Left lung (tissue), 10 donors: Measurements from ENCODE around the gene GARNL3. TPM values are rescaled to one million over a fixed set of nuclear protein-coding genes. Genes with fewer than 3 reads are reported as not detected.

ENCODE experiments used
- ATAC-seq: fragments of 200-7000 bp; cut with Tn5 transposase; one replicate; pipeline ENCODE4 v1.9.1; 2020; ENCODE audit warnings: moderate library complexity
- DNase-seq, 4 donors: peaks; one replicate each; pipeline ENCODE4 v3.0.0-alpha.2; 2013 to 2020
- H3K27ac ChIP-seq, 2 donors: fragments of 200-600 bp; sonication (generic) in 1 of 2; one replicate each; pipeline versions ENCODE4 v1.5.0 to v1.8.0; 2020 to 2021
- H3K27me3 ChIP-seq, 2 donors: fragments of 200-600 bp; sonication (generic) in 1 of 2; one replicate each; pipeline versions ENCODE4 v1.5.0 to v1.8.0; 2020 to 2021
- H3K36me3 ChIP-seq, 2 donors: fragments of 200-600 bp; sonication (generic) in 1 of 2; one replicate each; pipeline versions ENCODE4 v1.5.0 to v1.8.0; 2020 to 2021
- H3K4me1 ChIP-seq, 2 donors: fragments of 200-600 bp; one replicate each; pipeline ENCODE4 v1.8.0; 2021
- H3K4me3 ChIP-seq, 2 donors: fragments of 200-600 bp; sonication (generic) in 1 of 2; one replicate each; pipeline versions ENCODE4 v1.5.0 to v1.8.0; 2020 to 2021; ENCODE audit warnings: mild to moderate bottlenecking in 1 of 2
- H3K9me3 ChIP-seq, 2 donors: fragments of 200-600 bp; sonication (generic) in 1 of 2; one replicate each; pipeline versions ENCODE4 v1.5.0 to v1.8.0; 2020 to 2021
- CTCF ChIP-seq, 2 donors: fragments of 200-600 bp; sonication (generic) in 1 of 2; IDR thresholded peaks; one replicate each; pipeline versions ENCODE4 v1.5.0 to v1.8.0; 2021; ENCODE audit warnings: antibody characterized with exemption in 2 of 2
- intact Hi-C, 2 donors: fragments of 100-400 bp; cut with DNase I; formaldehyde crosslinking; loops; one replicate each; pipeline versions ENCODE4 v1.11.2 to v1.14.2; 2022
- polyA plus RNA-seq, 6 donors: library from polyadenylated mRNA; unstranded; fragments of 120-200 nt; gene quantifications; one replicate each; pipeline ENCODE4 v1.2.1, GENCODE V29; 2013; ENCODE audit not compliant: insufficient read length in 6 of 6
- total RNA-seq, 2 donors: library from RNA; stranded (reverse); fragmentation: NEBNext Ultra II Directional; extraction: Animal tissue kit (Norgen Biotek cat#: 25700); gene quantifications; one replicate each; pipeline ENCODE4 v1.2.1, GENCODE V29; 2021
- donor health status: DM: no; HTN: yes; CAD: no.
- donor health status: DM: no; HTN: no; CAD: no.

GARNL3 gene
- total and polyA plus RNA-seq, 8 donors, result 7.4 to 40.4 (median 37.7) TPM

- H3K4me3 ChIP-seq, result no peak overlapping the region
- H3K36me3 ChIP-seq, result no peaks in the 10 kb centered on the region
- H3K9me3 ChIP-seq, result no peaks in the 10 kb centered on the region
- no peaks in the 10 kb centered on the region for H3K27me3 ChIP-seq
- DNase-seq (no peak), ATAC-seq (no peak)
- no peaks in the 10 kb centered on the region for H3K4me1 ChIP-seq
- H3K27ac ChIP-seq, result no peak overlapping the region
- intact Hi-C loops, result no loop called here
- no peak for TF ChIP-seq CTCF (IDR thresholded peaks at IDR 0.05)
Observed at GRCh38 chr9:127263237-127263636, 1.3 kb upstream of the GARNL3 start.

- H3K4me3 ChIP-seq, result no peak overlapping the region
- intact Hi-C loops, result no loop called here
- H3K9me3 ChIP-seq, result no peaks in the 10 kb centered on the region
- no peaks in the 10 kb centered on the region for H3K36me3 ChIP-seq
- ATAC-seq (no peak), DNase-seq (peak in 2 of 4 donors; percentile 30 to 61)
- no peaks in the 10 kb centered on the region for H3K27me3 ChIP-seq
- no peak overlapping the region for H3K27ac ChIP-seq
- no peaks in the 10 kb centered on the region for H3K4me1 ChIP-seq
- TF ChIP-seq CTCF (IDR thresholded peaks at IDR 0.05), result no peak
Observed at GRCh38 chr9:127263664-127264063, 910 bp upstream of the GARNL3 start.

- Histone ChIP-seq H3K27ac (no peak overlapping the region), H3K9me3 (no peaks in the 10 kb centered on the region)
- intact Hi-C loops, result no loop called here
Observed at GRCh38 chr9:127267793-127268525, 3.4 kb downstream of the GARNL3 start.

GRCh38 chr9:127269449-127269848 is 4.9 kb downstream of the GARNL3 start:
- Histone ChIP-seq H3K9me3 (no peaks in the 10 kb centered on the region), H3K36me3 (no peaks in the 10 kb centered on the region), H3K27me3 (no peaks in the 10 kb centered on the region), H3K27ac (no peak overlapping the region), H3K4me1 (no peaks in the 10 kb centered on the region), H3K4me3 (no peak overlapping the region)
- no peak for TF ChIP-seq CTCF (IDR thresholded peaks at IDR 0.05)
- ATAC-seq, result no peak
- intact Hi-C loops, result no loop called here
- DNase-seq, result no peak

More at GRCh38 chr9:127267793-127268525, 3.4 kb downstream of the GARNL3 start:
- no peaks in the 10 kb centered on the region for H3K4me1 ChIP-seq
- no peak for ATAC-seq
- DNase-seq, result no peak
- no peaks in the 10 kb centered on the region for H3K27me3 ChIP-seq
- no peak for TF ChIP-seq CTCF (IDR thresholded peaks at IDR 0.05)
- no peak overlapping the region for H3K4me3 ChIP-seq
- H3K36me3 ChIP-seq, result no peaks in the 10 kb centered on the region

GRCh38 chr9:127273326-127273725 is 8.8 kb downstream of the GARNL3 start:
- Histone ChIP-seq H3K9me3 (no peaks in the 10 kb centered on the region), H3K36me3 (no peaks in the 10 kb centered on the region), H3K4me3 (no peak overlapping the region), H3K4me1 (peaks cover 0 to 12% of the 10 kb centered on the region in 2 donors), H3K27me3 (no peaks in the 10 kb centered on the region), H3K27ac (no peak overlapping the region)
- intact Hi-C loops, result no loop called here
- no peak for TF ChIP-seq CTCF (IDR thresholded peaks at IDR 0.05)
- DNase-seq (no peak), ATAC-seq (no peak)
